Stimulated activated CD4-positive, alpha-beta T cell treated with anti-CD3 and anti-CD28 coated beads, Interleukin-1b, Interleukin-23, amount 100 ng/mL, for 1 hour (primary cell): ENCODE results near the gene FLT4.

ENCODE experiments used
- DNase-seq, 2 donors: peaks; one replicate each; pipeline ENCODE4 v3.0.0-alpha.2; 2020; ENCODE audit warnings: low read depth in 2 of 2

Gene FLT4

GRCh38 chr5:180643191-180643851 is 6.1 kb downstream of the FLT4 start:
- no peak for DNase-seq

DNA sequence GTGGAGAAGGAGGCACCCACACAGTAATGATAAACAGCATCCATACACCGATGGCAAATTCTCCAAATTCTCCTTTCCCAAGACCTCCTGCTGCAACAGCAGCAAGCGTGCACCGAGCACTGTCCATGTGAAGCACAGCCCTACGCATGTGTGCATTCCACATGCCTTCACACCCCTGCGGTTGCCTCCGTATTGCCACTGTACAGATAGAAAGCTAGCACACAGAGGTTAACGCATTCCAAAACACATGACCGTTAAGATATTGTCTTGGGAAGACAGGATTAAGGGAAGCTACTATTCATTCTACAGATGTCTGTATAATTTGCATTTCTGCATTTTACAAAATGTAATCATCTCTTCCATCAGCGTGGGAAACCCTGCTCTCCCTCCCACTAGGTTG is 6.6 kb downstream of the FLT4 start:
- DNase-seq: no peak

DNA sequence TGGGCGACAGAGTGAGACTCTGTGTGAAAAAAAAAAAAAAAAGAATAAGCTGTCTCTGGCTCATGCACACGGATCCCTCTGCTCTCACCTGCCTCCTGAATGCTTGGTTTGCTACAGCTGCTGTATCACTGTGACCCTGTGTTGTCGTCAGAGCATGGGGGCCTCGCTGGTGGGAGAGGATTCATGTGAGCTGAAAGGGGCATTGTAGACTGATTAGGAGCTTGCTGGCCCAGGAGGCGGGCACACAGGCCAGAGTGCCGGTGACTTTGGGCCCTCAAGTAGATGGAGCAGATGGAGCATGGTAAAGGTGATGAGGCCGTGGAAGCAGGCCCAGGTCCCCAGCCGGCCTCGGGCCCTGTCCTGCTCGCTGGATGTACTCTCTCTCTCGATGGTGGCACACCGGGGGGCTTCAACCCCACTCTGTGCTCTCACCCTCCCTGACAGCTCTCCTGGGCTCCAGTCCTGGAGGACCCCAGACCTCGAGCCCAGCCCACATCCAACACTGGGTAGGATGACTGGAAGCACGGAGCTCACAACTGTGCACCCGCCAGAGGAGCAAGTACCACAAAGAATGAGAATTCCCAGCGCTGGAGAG is 7.1 kb downstream of the FLT4 start:
- DNase-seq: no peak

GRCh38 chr5:180641566-180641900 is 7.9 kb downstream of the FLT4 start:
- no peak for DNase-seq

- no peak for DNase-seq
These were observed 8.4 kb downstream of the FLT4 start for GRCh38 chr5:180640861-180641565.

- no peak for DNase-seq
These were observed 8.9 kb downstream of the FLT4 start for GRCh38 chr5:180640611-180640860.

GRCh38 chr5:180639741-180640610 is 9.4 kb downstream of the FLT4 start:
- no peak for DNase-seq

DNA sequence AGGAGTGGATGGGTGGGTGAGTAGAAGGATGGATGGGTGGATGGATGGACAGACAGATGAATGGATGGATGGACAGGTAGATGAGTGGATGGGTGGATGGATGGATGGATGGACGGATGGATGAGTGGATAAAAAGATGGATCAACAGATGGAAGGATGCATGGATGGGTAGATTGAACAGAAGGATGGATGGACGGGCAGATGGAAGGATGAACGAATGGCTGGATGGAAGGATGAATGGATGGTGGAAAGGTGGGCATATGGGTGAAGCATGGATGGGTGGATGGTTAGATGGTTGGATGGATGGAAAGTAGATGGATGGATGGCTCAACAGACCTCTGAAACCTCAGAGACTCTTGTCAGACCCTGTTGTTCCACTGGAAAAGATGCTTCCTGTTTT is 10.1 kb downstream of the FLT4 start:
- no peak for DNase-seq

DNA sequence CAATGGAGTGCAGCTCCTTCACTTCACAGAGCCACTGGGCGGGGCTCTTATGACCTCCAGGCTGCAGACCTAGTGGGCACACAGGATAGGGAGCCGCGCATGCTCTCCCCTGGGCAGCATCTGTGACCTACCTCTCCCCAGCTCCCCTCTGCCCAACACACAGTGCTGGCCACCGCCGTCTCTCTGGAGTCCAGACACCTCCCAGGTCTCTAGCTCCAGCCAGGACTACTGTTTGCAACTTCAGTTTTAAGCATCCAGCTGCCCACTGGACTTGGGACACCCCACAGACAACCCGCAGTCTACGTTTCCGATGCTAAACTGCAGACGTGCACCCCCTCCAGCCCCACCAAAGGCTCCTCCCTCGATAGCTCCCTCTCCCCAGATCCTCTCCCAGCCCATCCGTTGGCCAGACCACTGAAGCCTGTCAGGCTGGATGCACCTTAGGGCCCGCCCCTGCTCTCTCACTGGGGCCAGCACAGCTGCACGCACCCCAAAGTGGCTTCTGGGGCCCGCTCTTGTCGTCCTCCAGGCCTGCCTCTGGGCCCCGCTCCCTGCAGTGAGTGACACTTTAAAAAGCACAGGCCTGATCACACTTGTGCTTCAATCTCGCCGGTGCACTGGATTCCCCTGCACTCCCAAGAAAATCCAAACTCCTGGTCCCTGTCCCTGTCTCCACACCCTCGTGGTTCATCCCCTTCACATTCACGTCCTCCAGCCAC is 11.3 kb downstream of the FLT4 start:
- no peak for DNase-seq

DNA sequence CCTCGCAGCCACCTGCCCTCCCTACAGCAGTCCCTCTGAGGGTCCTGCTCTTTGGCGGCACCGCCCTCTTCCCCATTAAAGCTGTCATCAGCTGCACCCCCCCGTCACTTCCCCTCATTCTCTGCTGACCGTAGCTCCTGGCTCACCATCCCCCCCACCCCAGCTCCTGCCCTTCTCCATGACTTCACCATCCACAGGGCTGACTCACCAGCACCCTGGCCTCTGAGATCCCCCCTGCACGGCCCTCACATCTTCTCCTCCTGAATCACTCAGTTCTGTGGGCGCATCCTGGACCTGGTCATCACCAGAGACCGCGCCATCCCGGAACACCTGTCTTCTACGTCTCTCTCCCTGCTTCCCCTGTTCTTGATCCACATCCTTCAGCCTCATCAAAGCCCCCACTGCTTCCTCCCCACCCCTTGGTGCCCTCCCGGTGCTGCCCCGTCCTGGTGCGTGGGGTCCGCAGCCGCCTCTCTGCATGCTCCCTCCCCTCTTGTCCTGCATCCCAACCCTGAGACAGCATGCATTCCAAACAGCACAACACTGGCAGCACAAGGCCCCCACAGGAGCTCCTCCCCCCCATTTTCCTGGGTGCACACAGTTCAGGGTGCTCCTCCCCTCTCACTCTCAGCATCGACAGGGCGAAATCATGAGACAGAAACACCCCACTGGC is 12.9 kb downstream of the FLT4 start:
- no peak for DNase-seq

GRCh38 chr5:180636016-180636402 is 13.4 kb downstream of the FLT4 start:
- DNase-seq: no peak

GRCh38 chr5:180633283-180634177 is 15.9 kb downstream of the FLT4 start:
- DNase-seq: no peak

- DNase-seq: no peak
These were observed 16.6 kb downstream of the FLT4 start for GRCh38 chr5:180632768-180633167.

DNA sequence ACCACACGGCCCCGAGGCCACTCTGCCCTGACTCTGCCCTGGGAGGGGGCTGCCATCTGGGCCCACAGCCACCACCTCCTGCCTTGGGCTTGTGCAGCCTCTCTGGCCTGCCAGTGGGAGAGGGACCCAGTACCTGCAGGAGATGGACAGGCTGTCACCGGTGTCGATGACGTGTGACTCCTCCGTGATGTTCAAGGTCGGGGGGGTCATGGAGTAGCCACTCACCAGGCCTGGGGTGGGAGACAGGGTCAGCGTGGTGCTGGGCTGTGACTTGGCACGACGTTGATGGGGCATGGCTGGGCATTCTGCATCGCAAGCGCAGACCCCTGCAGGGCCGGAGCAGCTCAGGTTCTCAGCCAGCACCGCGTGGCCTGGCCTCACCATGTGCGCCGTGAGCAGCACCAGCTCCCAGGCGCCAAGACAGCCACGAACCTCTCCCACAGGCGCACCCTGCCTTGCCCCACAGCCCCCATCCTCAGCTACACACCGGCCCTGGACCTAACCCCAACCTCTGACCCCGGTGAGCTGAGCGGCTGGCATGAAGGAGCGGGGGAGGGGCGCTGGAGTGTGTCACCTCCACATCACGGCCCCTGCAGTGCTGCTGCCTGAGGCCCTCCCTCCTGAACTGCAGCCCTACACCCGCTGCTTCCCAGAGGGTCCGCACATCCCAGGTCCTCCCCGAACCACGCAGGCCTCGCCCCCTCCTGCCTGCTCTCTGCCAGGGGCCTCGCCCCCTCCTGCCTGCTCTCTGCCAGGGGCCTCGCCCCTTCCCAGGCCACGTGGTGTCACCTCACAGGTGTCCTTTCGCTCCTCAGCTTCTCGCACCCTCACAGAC is 17.6 kb downstream of the FLT4 start:
- no peak for DNase-seq

DNA sequence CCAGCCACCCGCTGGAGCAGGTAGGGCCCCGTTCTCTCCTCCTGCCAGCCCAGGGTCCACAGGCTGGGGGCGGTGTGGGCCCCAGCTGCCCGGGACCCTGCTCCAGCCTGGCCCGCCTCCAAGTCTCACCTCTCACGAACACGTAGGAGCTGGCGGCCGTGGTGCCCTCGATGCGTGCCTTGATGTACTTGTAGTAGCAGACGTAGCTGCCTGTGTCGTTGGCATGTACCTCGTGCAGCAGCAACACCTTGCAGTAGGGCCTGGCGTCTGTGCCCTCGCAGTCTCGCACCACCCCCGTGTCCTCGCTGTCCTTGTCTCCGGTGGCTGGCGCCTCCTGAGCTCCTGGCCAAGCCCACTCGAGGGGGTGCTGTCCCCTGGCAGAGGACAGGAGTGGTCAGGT is 19.0 kb downstream of the FLT4 start:
- no peak for DNase-seq

DNA sequence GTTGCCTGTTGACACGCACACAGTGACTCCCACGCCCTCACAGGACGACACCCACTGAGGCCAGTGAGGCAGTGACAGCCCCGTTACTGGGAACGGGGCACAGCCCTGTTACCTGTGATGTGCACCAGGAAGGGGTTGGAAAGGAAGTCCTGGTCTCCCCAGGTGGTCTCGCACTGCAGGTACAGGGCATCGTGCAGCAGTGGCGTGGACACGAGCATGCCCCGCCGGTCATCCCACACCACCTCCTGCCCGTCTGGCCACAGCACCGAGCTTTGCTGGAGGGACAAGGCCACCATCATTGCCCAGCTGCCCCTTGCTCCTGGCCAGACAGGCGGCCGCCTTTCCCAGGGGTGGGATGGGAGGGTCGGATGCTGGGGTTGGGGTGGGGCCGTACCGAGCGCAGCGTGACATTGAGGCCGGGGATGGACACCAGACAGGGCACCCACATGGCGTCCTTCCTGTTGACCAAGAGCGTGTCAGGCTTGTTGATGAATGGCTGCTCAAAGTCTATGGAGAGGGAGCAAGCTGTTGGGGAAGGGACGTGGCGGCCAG is 19.5 kb downstream of the FLT4 start:
- DNase-seq: no peak

- no peak for DNase-seq
These were observed 20.3 kb downstream of the FLT4 start for GRCh38 chr5:180628827-180629750.

DNA sequence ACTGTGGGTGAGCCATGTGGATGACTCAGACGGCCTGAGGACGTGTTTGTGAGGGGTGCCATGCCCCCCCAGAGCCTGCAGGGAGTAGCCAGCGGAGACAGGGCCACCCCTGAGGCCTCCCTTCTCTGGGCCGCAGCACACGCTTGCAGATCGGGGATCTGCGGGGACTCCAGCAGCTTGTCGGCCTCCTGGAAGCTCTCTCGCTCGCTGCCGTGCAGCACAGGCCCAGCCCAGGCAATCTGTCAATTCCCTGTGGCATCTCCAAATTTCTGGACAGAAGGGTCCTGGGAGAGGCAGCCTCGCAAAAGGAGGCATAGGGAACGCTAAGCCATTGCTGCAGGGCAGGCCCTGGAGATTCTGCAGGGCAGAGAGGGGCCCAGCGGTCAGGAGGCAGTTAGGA is 21.2 kb downstream of the FLT4 start:
- DNase-seq: no peak
